Adrenal gland (tissue), 12 donors: ENCODE measurements around the gene PLP2. TPM values are rescaled to one million over a fixed set of nuclear protein-coding genes. Genes with fewer than 3 reads are reported as not detected.

Source experiments
- DNase-seq, 7 donors: peaks; one replicate each; pipeline ENCODE4 v3.0.0-alpha.2; 2019 to 2020
- H3K27ac ChIP-seq, 5 donors: fragments of 200-600 bp; sonication (generic) in 4 of 5; 1 replicate in 3 of 5; 2 replicates in 2 of 5; pipeline versions ENCODE4 v1.5.1 to v1.8.0; 2016 to 2020; ENCODE audit warnings: mild to moderate bottlenecking in 1 of 5
- H3K27me3 ChIP-seq: fragments of 200-600 bp; 2 replicates; pipeline ENCODE4 v1.8.0; 2021
- H3K36me3 ChIP-seq, 2 donors: fragments of 200-600 bp; replicated peaks in 1 of 2; 1 replicate in 1 of 2; 2 replicates in 1 of 2; pipeline versions ENCODE4 v1.5.1 to v1.8.0; 2018 to 2022
- H3K4me1 ChIP-seq, 2 donors: fragments of 200-600 bp; replicated peaks in 1 of 2; 1 replicate in 1 of 2; 2 replicates in 1 of 2; pipeline versions ENCODE4 v1.5.1 to v1.8.0; 2018 to 2021
- H3K4me3 ChIP-seq, 4 donors: fragments of 200-600 bp; sonication (generic) in 3 of 4; one replicate each; pipeline ENCODE4 v1.5.1; 2016 to 2018
- H3K9me3 ChIP-seq, 3 donors: fragments of 200-600 bp; sonication (generic) in 1 of 3; replicated peaks in 1 of 3; 1 replicate in 2 of 3; 2 replicates in 1 of 3; pipeline versions ENCODE4 v1.5.1 to v1.8.0; 2016 to 2021
- CTCF ChIP-seq, 6 experiments: fragments of 450-650 bp in 4 of 6; fragments of 200-600 bp in 2 of 6; sonication (generic) in 1 of 6; IDR thresholded peaks; 1 replicate in 5 of 6; 2 replicates in 1 of 6; pipeline versions ENCODE4 v1.5.1 to v1.8.0; 2016 to 2021; ENCODE audit warnings: antibody characterized with exemption in 6 of 6, mild to moderate bottlenecking in 2 of 6, moderate library complexity in 1 of 6
- POLR2A ChIP-seq, 2 donors: fragments of 450-650 bp; IDR thresholded peaks; one replicate each; pipeline ENCODE4 v1.6.1; 2017; ENCODE audit warnings: antibody characterized with exemption in 2 of 2, mild to moderate bottlenecking in 2 of 2, moderate library complexity in 1 of 2
- WGBS, 4 donors: extraction: QIAGEN DNeasy Blood & Tissue Kit in 2 of 4; methylation state at CpG; one replicate each; pipeline versions ENCODE4 v1.1.5 to v1.1.7; 2013 to 2017; 5-methylcytosine and 5-hydroxymethylcytosine counted together
- intact Hi-C, 2 donors: fragments of 100-400 bp; cut with DNase I; formaldehyde crosslinking; loops; one replicate each; pipeline versions ENCODE4 v1.14.1 to v1.15.0; 2022 to 2023
- polyA plus RNA-seq, 3 donors: library from polyadenylated mRNA; stranded (reverse); fragments of 200-250 nt in 2 of 3; fragments of 350-450 nt in 1 of 3; fragmentation: Illumina TruSeq in 1 of 3; extraction: RNeasy Lipid Tissue Mini Kit (QIAGEN cat#74804) in 1 of 3; gene quantifications; one replicate each; pipeline ENCODE4 v1.2.3, GENCODE V29; 2013 to 2014
- total RNA-seq, 9 donors: library from RNA; depleted of rRNA in 4 of 9; stranded (reverse); fragments of >200 nt in 4 of 9; fragments of 120-200 nt in 1 of 9; fragmentation: NEBNext Ultra II Directional in 1 of 9; extraction: Animal tissue kit (Norgen Biotek cat#: 25700) in 1 of 9; gene quantifications; one replicate each; pipeline versions ENCODE4 v1.1.0 to v1.2.4, GENCODE V29; 2013 to 2023
- donor health status: healthy with polysubstance abuse.
- donor health status: Bipolar disorder and iron deficiency.
- donor health status: DM: yes; HTN: yes; CAD: no.
- donor health status: DM: no; HTN: no; CAD: no.
- donor health status: DM: no; HTN: no; CAD: no.
- donor health status: DM: yes; HTN: yes; CAD: no.

The PLP2 gene
- total and polyA plus RNA-seq, 12 donors, result 52.1 to 724 (median 177) TPM

GRCh38 chrX:49176421-49177326 lies 5.0 kb downstream of the PLP2 start:
- Histone ChIP-seq H3K27ac (peak overlapping the region in 4 of 5 donors; percentile 42 to 70 (median 67)), H3K36me3 (peaks cover 0 to 12% of the 10 kb centered on the region in 2 donors), H3K4me3 (no peak overlapping the region), H3K4me1 (peaks cover 8 to 12% of the 10 kb centered on the region in 2 donors), H3K27me3 (no peaks in the 10 kb centered on the region), H3K9me3 (no peaks in the 10 kb centered on the region)
- WGBS, 4 donors, result 35 to 72% (median 48%) methylated on average over 8 to 27 of the region's 27 CpGs
- no peak for TF ChIP-seq POLR2A (IDR thresholded peaks at IDR 0.05)
- no peak for TF ChIP-seq CTCF (IDR thresholded peaks at IDR 0.05)
- intact Hi-C loops, result no loop called here
- DNase-seq, result peak in 6 of 7 donors; percentile 52 to 74 (median 64)

- peaks cover 0 to 12% of the 10 kb centered on the region in 2 donors for H3K36me3 ChIP-seq
- H3K4me1 ChIP-seq, result peaks cover 8 to 12% of the 10 kb centered on the region in 2 donors
- peak in 2 of 7 donors; percentile 32 to 43 for DNase-seq
These were observed 5.7 kb downstream of the PLP2 start for GRCh38 chrX:49177338-49177833.

GRCh38 chrX:49177873-49178480 lies 6.3 kb downstream of the PLP2 start:
- Histone ChIP-seq H3K27ac (peak overlapping the region in 1 of 5 donors; percentile 67), H3K9me3 (no peaks in the 10 kb centered on the region), H3K27me3 (no peaks in the 10 kb centered on the region), H3K4me1 (peaks cover 4 to 10% of the 10 kb centered on the region in 2 donors), H3K36me3 (peaks cover 0 to 12% of the 10 kb centered on the region in 2 donors), H3K4me3 (no peak overlapping the region)
- intact Hi-C loops, result no loop called here
- no peak for DNase-seq
- 87 to 97% (median 96%) methylated on average over 8 to 23 of the region's 23 CpGs; no CpG with 5 or more reads in 1 of the 4 donors for whole genome bisulfite sequencing, 4 donors
- TF ChIP-seq CTCF (IDR thresholded peaks at IDR 0.05) (no peak), POLR2A (IDR thresholded peaks at IDR 0.05) (no peak)

More at GRCh38 chrX:49177338-49177833, 5.7 kb downstream of the PLP2 start:
- TF ChIP-seq CTCF (IDR thresholded peaks at IDR 0.05) (peak in 2 of 6 experiments; percentile 18 to 21), POLR2A (IDR thresholded peaks at IDR 0.05) (no peak)
- no peak overlapping the region for H3K4me3 ChIP-seq
- intact Hi-C loops, result no loop called here
- 81 to 89% (median 84%) methylated on average over 4 of the region's 4 CpGs for WGBS, 4 donors
- H3K27ac ChIP-seq, result peak overlapping the region in 4 of 5 donors; percentile 42 to 70 (median 67)
- H3K9me3 ChIP-seq, result no peaks in the 10 kb centered on the region
- H3K27me3 ChIP-seq, result no peaks in the 10 kb centered on the region

- WGBS, 4 donors, result 80 to 91% (median 80%) methylated on average over 1 to 3 of the region's 3 CpGs; no CpG with 5 or more reads in 1 of the 4 donors
- no peak overlapping the region for H3K4me3 ChIP-seq
- no peaks in the 10 kb centered on the region for H3K9me3 ChIP-seq
- peaks cover 0 to 5% of the 10 kb centered on the region in 2 donors for H3K4me1 ChIP-seq
- DNase-seq, result no peak
- no peaks in the 10 kb centered on the region for H3K27me3 ChIP-seq
- H3K27ac ChIP-seq, result no peak overlapping the region
- intact Hi-C loops, result no loop called here
- H3K36me3 ChIP-seq, result peaks cover 0 to 12% of the 10 kb centered on the region in 2 donors
- TF ChIP-seq CTCF (IDR thresholded peaks at IDR 0.05), result no peak
- TF ChIP-seq POLR2A (IDR thresholded peaks at IDR 0.05), result no peak
These were observed 6.8 kb downstream of the PLP2 start for GRCh38 chrX:49178537-49178936.
